MCF 10A (cell line): ENCODE results near the gene C17orf100. TPM values are rescaled to one million over a fixed set of nuclear protein-coding genes. Genes with fewer than 3 reads are reported as not detected.

Experiments
- BruUV-seq: library from RNA; stranded (reverse); fragments of 400-500 nt; replicated peaks from 2 replicates; lab custom pipeline; 2021; lab: Mats Ljungman, UMichigan
- CTCF ChIA-PET: fragments of 300-600 bp; sonication (Branson Sonifier 250); formaldehyde crosslinking; extraction: SDS; loops from one replicate; lab custom pipeline; 2021; ENCODE audit warnings: antibody characterized with exemption, inconsistent platforms; lab: Yijun Ruan, JAX
- POLR2A ChIA-PET: fragments of 300-600, 350-650 bp; sonication (Branson Sonifier 250); formaldehyde crosslinking; extraction: SDS; loops from one replicate; lab custom pipeline; 2020; ENCODE audit warnings: antibody characterized with exemption, inconsistent platforms; lab: Yijun Ruan, JAX
- DNase-seq: peaks from one replicate; pipeline ENCODE4 v3.0.0-alpha.2; 2018; ENCODE audit not compliant: unreplicated experiment
- H3K27ac Mint-ChIP-seq: one replicate; pipeline ENCODE4 v1.8.0; 2022; ENCODE audit warnings: mild to moderate bottlenecking, low read depth, mixed read lengths; ENCODE audit not compliant: unreplicated experiment
- H3K27me3 Mint-ChIP-seq: one replicate; pipeline ENCODE4 v1.8.0; 2022; ENCODE audit warnings: mixed read lengths; ENCODE audit not compliant: insufficient read depth, unreplicated experiment
- H3K36me3 Mint-ChIP-seq: one replicate; pipeline ENCODE4 v1.8.0; 2022; ENCODE audit warnings: mild to moderate bottlenecking, moderate library complexity, mixed read lengths; ENCODE audit not compliant: insufficient read depth, unreplicated experiment
- H3K4me1 Mint-ChIP-seq: one replicate; pipeline ENCODE4 v1.8.0; 2022; ENCODE audit warnings: mixed read lengths; ENCODE audit not compliant: insufficient read depth, unreplicated experiment
- H3K4me3 Mint-ChIP-seq: one replicate; pipeline ENCODE4 v1.8.0; 2022; ENCODE audit warnings: mild to moderate bottlenecking, moderate library complexity, mixed read lengths; ENCODE audit not compliant: unreplicated experiment
- H3K9me3 Mint-ChIP-seq: one replicate; pipeline ENCODE4 v1.8.0; 2022; ENCODE audit warnings: mixed read lengths; ENCODE audit not compliant: unreplicated experiment
- CTCF ChIP-seq: fragments of 200-600 bp; IDR thresholded peaks from one replicate; pipeline ENCODE4 v1.8.0; 2022; ENCODE audit warnings: antibody characterized with exemption, mild to moderate bottlenecking; ENCODE audit not compliant: unreplicated experiment
- intact Hi-C: fragments of 100-400 bp; cut with micrococcal nuclease; formaldehyde crosslinking; loops from 2 replicates; pipeline ENCODE4 v1.14.1; 2022
- total RNA-seq: library from RNA; stranded (reverse); gene quantifications from 2 replicates; pipeline ENCODE4 v1.2.3, GENCODE V29; 2022

The C17orf100 gene
- total RNA-seq, 1 experiment from 2014 or later: 1.4 TPM

GRCh38 chr17:6681176-6681575 is 29.6 kb downstream of the C17orf100 start:
- Mint-ChIP-seq H3K36me3 (no peaks in the 10 kb centered on the region), H3K27me3 (no peaks in the 10 kb centered on the region), H3K9me3 (no peaks in the 10 kb centered on the region), H3K4me3 (no peak overlapping the region), H3K4me1 (peaks cover 6% of the 10 kb centered on the region), H3K27ac (no peak overlapping the region)
- ChIA-PET CTCF (interaction anchor here (1.7 kb wide), 1 partner anchor 15 kb away, joined by 8 read pairs; no protein-coding TSS in a partner anchor), POLR2A (interaction anchor here (1.3 kb wide), 1 partner anchor 12 kb away, joined by 4 read pairs; no protein-coding TSS in a partner anchor)
- no peak for TF ChIP-seq CTCF
- intact Hi-C loops: no loop called here
- no TSS peak for BruUV-seq
- no peak for DNase-seq

- peak; percentile 26 for DNase-seq
- intact Hi-C loops: no loop called here
- H3K9me3 Mint-ChIP-seq: no peaks in the 10 kb centered on the region
- POLR2A ChIA-PET: interaction anchor here (1.3 kb wide), 1 partner anchor 12 kb away, joined by 4 read pairs; no protein-coding TSS in a partner anchor
- H3K36me3 Mint-ChIP-seq: no peaks in the 10 kb centered on the region
- no peak overlapping the region for H3K27ac Mint-ChIP-seq
- H3K4me3 Mint-ChIP-seq: no peak overlapping the region
- H3K27me3 Mint-ChIP-seq: no peaks in the 10 kb centered on the region
- TF ChIP-seq CTCF: no peak
- CTCF ChIA-PET: interaction anchor here (0.7 to 1.7 kb wide), 2 partner anchors 16 to 1126 kb away, joined by 4 to 8 read pairs; no protein-coding TSS in a partner anchor
- peaks cover 6% of the 10 kb centered on the region for H3K4me1 Mint-ChIP-seq
- no TSS peak for BruUV-seq
Observed at GRCh38 chr17:6681671-6682070, 30.1 kb downstream of the C17orf100 start.

DNA sequence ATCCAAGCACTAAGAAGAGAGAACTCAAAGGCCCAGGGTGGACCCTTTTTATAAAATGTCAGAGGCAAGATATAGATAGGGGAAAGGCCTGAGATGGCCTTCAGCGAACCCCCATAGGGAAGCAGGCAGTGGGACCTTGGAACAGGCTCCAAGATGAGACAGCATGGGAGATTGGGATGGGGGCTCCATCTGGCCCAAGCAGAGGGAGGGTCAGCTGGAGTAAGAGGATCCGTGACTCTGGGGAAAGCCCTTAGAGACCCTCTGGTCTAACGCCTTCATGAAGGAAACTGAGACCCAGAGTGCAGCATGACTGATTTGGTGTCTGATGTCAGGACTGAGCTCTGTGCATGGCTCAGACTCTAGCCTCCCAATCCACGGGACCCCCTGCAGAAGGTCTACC is 30.8 kb downstream of the C17orf100 start:
- ChIA-PET POLR2A (interaction anchor here (0.6 to 1.3 kb wide), 2 partner anchors 13 to 106 kb away, joined by 4 read pairs; no protein-coding TSS in a partner anchor), CTCF (interaction anchor here (0.6 to 1.7 kb wide), 2 partner anchors 17 to 228 kb away, joined by 3 to 8 read pairs; no protein-coding TSS in a partner anchor)
- no peak for TF ChIP-seq CTCF
- no peak for DNase-seq
- Mint-ChIP-seq H3K4me1 (peaks cover 6% of the 10 kb centered on the region), H3K27ac (no peak overlapping the region), H3K9me3 (no peaks in the 10 kb centered on the region), H3K4me3 (no peak overlapping the region), H3K27me3 (no peaks in the 10 kb centered on the region), H3K36me3 (no peaks in the 10 kb centered on the region)
- intact Hi-C loops: no loop called here
- no TSS peak for BruUV-seq

- DNase-seq: no peak
Observed at GRCh38 chr17:6683081-6683684, 31.6 kb downstream of the C17orf100 start.

More at GRCh38 chr17:6683081-6683684, 31.6 kb downstream of the C17orf100 start:
- no peak for TF ChIP-seq CTCF
- H3K27ac Mint-ChIP-seq: no peak overlapping the region
- H3K9me3 Mint-ChIP-seq: no peaks in the 10 kb centered on the region
- ChIA-PET POLR2A (interaction anchor here (1.2 kb wide), 1 partner anchor 8 kb away, joined by 4 read pairs; no protein-coding TSS in a partner anchor), CTCF (interaction anchor here (0.6 to 1.1 kb wide), 3 partner anchors 11 to 614 kb away, joined by 3 to 8 read pairs (median 3); no protein-coding TSS in a partner anchor)
- BruUV-seq: no TSS peak
- intact Hi-C loops: no loop called here
- no peak overlapping the region for H3K4me3 Mint-ChIP-seq
- no peaks in the 10 kb centered on the region for H3K27me3 Mint-ChIP-seq
- no peaks in the 10 kb centered on the region for H3K36me3 Mint-ChIP-seq
- H3K4me1 Mint-ChIP-seq: peaks cover 6% of the 10 kb centered on the region
